OCI-LY3 (cell line): Measurements from ENCODE around the gene FZR1.

ENCODE experiments used
- CTCF ChIP-seq: fragments of 200-600, 300-600 bp; sonication (generic); IDR thresholded peaks from 2 replicates; pipeline ENCODE4 v1.5.1; 2014; ENCODE audit warnings: antibody characterized with exemption, low read length, low read depth
- EZH2phosphoT487 ChIP-seq: fragments of 200-600 bp; shearing (Covaris generic); IDR thresholded peaks from 2 replicates; pipeline ENCODE4 v1.6.1; 2018; ENCODE audit warnings: antibody characterized with exemption, mixed run types, low read depth

- TF ChIP-seq CTCF, result no peak
- no peak for TF ChIP-seq EZH2phosphoT487
Measured at GRCh38 chr19:3504735-3505134, 1.4 kb upstream of the FZR1 start.
